Progenitor cell of endocrine pancreas (in vitro differentiated cells): Measurements from ENCODE around the gene HRH3. TPM values are rescaled to one million over a fixed set of nuclear protein-coding genes. Genes with fewer than 3 reads are reported as not detected.

ENCODE experiments used
- DNase-seq: peaks from one replicate; pipeline ENCODE4 v3.0.0; 2021; ENCODE audit warnings: low spot score; ENCODE audit not compliant: unreplicated experiment
- H3K27ac Mint-ChIP-seq: 2 replicates; pipeline ENCODE4 v1.8.0; 2021; ENCODE audit warnings: mild to moderate bottlenecking, moderate library complexity, mixed read lengths
- H3K27me3 Mint-ChIP-seq: 2 replicates; pipeline ENCODE4 v1.8.0; 2021; ENCODE audit warnings: mixed read lengths
- H3K36me3 Mint-ChIP-seq: 2 replicates; pipeline ENCODE4 v1.8.0; 2022; ENCODE audit warnings: mixed read lengths; ENCODE audit not compliant: insufficient read depth
- H3K4me1 Mint-ChIP-seq: 2 replicates; pipeline ENCODE4 v1.8.0; 2021; ENCODE audit warnings: low read depth, mixed read lengths
- H3K4me3 Mint-ChIP-seq: 2 replicates; pipeline ENCODE4 v1.8.0; 2021; ENCODE audit warnings: low read depth, mild to moderate bottlenecking, moderate library complexity, mixed read lengths
- H3K9me3 Mint-ChIP-seq: 2 replicates; pipeline ENCODE4 v1.8.0; 2021; ENCODE audit warnings: low read depth, mixed read lengths
- CTCF ChIP-seq: fragments of 200-600 bp; sonication (generic); IDR thresholded peaks from one replicate; pipeline ENCODE4 v1.5.0; 2021; ENCODE audit warnings: antibody characterized with exemption, mild to moderate bottlenecking; ENCODE audit not compliant: unreplicated experiment
- total RNA-seq: library from RNA; stranded (reverse); gene quantifications from 2 replicates; pipeline ENCODE4 v1.2.1, GENCODE V29; 2021

HRH3 gene
- total RNA-seq, 1 donor from 2014 or later = 0.10 TPM

- Mint-ChIP-seq H3K4me1 (peaks cover under 1% of the 10 kb centered on the region), H3K27me3 (no peaks in the 10 kb centered on the region), H3K36me3 (peaks cover 19% of the 10 kb centered on the region), H3K27ac (no peak overlapping the region), H3K9me3 (no peaks in the 10 kb centered on the region), H3K4me3 (no peak overlapping the region)
- no peak for DNase-seq
- no peak for TF ChIP-seq CTCF
Observed at GRCh38 chr20:62203378-62204030, 16.6 kb downstream of the HRH3 start.

GRCh38 chr20:62202676-62203377 is 17.3 kb downstream of the HRH3 start:
- H3K27ac Mint-ChIP-seq = no peak overlapping the region
- peaks cover 19% of the 10 kb centered on the region for H3K36me3 Mint-ChIP-seq
- TF ChIP-seq CTCF = no peak
- H3K9me3 Mint-ChIP-seq = no peaks in the 10 kb centered on the region
- H3K4me3 Mint-ChIP-seq = no peak overlapping the region
- H3K27me3 Mint-ChIP-seq = no peaks in the 10 kb centered on the region
- DNase-seq = no peak
- H3K4me1 Mint-ChIP-seq = no peaks in the 10 kb centered on the region

- Mint-ChIP-seq H3K4me3 (no peak overlapping the region), H3K9me3 (no peaks in the 10 kb centered on the region), H3K36me3 (peaks cover 19% of the 10 kb centered on the region), H3K4me1 (no peaks in the 10 kb centered on the region), H3K27me3 (no peaks in the 10 kb centered on the region), H3K27ac (no peak overlapping the region)
- no peak for TF ChIP-seq CTCF
- DNase-seq = no peak
Observed at GRCh38 chr20:62202083-62202395, 18.0 kb downstream of the HRH3 start.

- no peaks in the 10 kb centered on the region for H3K4me1 Mint-ChIP-seq
- no peak overlapping the region for H3K4me3 Mint-ChIP-seq
- DNase-seq = no peak
- H3K27ac Mint-ChIP-seq = no peak overlapping the region
- H3K36me3 Mint-ChIP-seq = peaks cover 19% of the 10 kb centered on the region
- H3K27me3 Mint-ChIP-seq = no peaks in the 10 kb centered on the region
- no peak for TF ChIP-seq CTCF
- no peaks in the 10 kb centered on the region for H3K9me3 Mint-ChIP-seq
Observed at GRCh38 chr20:62201173-62202082, 18.6 kb downstream of the HRH3 start.

- H3K27me3 Mint-ChIP-seq = no peaks in the 10 kb centered on the region
- peaks cover 20% of the 10 kb centered on the region for H3K36me3 Mint-ChIP-seq
- no peaks in the 10 kb centered on the region for H3K4me1 Mint-ChIP-seq
- H3K27ac Mint-ChIP-seq = no peak overlapping the region
- no peak for DNase-seq
- TF ChIP-seq CTCF = no peak
- H3K4me3 Mint-ChIP-seq = no peak overlapping the region
- no peaks in the 10 kb centered on the region for H3K9me3 Mint-ChIP-seq
Observed at GRCh38 chr20:62200491-62201172, 19.4 kb downstream of the HRH3 start.
